M059J (cell line): Measurements from ENCODE around the gene MTA2. TPM values are rescaled to one million over a fixed set of nuclear protein-coding genes. Genes with fewer than 3 reads are reported as not detected.

Source experiments
- DNase-seq: peaks from one replicate; pipeline ENCODE4 v3.0.0-alpha.2; 2012; ENCODE audit warnings: low read depth
- total RNA-seq: library from RNA; depleted of rRNA; stranded (reverse); fragments of >200 nt; shearing (Covaris generic); gene quantifications from 2 replicates; pipeline ENCODE4 v1.2.3, GENCODE V29; 2014; rRNA removed

MTA2 gene
- total RNA-seq, 1 experiment from 2014 or later, result 148 TPM

- peak; percentile 68 for DNase-seq
These were observed 54.6 kb downstream of the MTA2 start for GRCh38 chr11:62546929-62547625.

GRCh38 chr11:62546244-62546928, 55.3 kb downstream of the MTA2 start, which contains the start of gene AHNAK:
Gene AHNAK (minus strand): TSS chr11:62546806. CDS start chr11:62536098, 10,708 bp downstream.
- DNase-seq, result peak; percentile 73

GRCh38 chr11:62545437-62546243, 56.0 kb downstream of the MTA2 start:
- DNase-seq, result peak; percentile 95

GRCh38 chr11:62544581-62545436, 56.9 kb downstream of the MTA2 start:
- DNase-seq, result peak; percentile 43

- DNase-seq, result no peak
These were observed 57.8 kb downstream of the MTA2 start for GRCh38 chr11:62543680-62544444.

Other genes starting within 250 kb of the MTA2 start
- gene SCGB1A1, start 182.8 kb downstream of the MTA2 start, total RNA-seq, result not detected in 2 replicates
- 51.3 and 141 TPM in 2 replicates for gene AHNAK, start 55.1 kb downstream of the MTA2 start, total RNA-seq
- 940 and 974 TPM in 2 replicates for gene EEF1G, start 28.0 kb downstream of the MTA2 start, total RNA-seq
- 5.2 and 7.6 TPM in 2 replicates for gene TUT1, start 10.3 kb downstream of the MTA2 start, total RNA-seq
- 10.5 and 21.7 TPM in 2 replicates for gene EML3, start 10.9 kb upstream of the MTA2 start, total RNA-seq
- gene ROM1, start 11.4 kb upstream of the MTA2 start, total RNA-seq, result 8.1 and 9.0 TPM in 2 replicates
- gene B3GAT3, start 20.1 kb upstream of the MTA2 start, total RNA-seq, result 16.6 and 44.9 TPM in 2 replicates
- gene GANAB, start 44.7 kb upstream of the MTA2 start, total RNA-seq, result 142 and 229 TPM in 2 replicates
- 17.1 and 22.1 TPM in 2 replicates for gene INTS5, start 51.4 kb upstream of the MTA2 start, total RNA-seq
- 83.6 and 86.6 TPM in 2 replicates for gene C11orf98, start 63.3 kb upstream of the MTA2 start, total RNA-seq
- gene CSKMT, start 63.4 kb upstream of the MTA2 start, total RNA-seq, result 2.0 and 8.7 TPM in 2 replicates
- 9.4 and 12.6 TPM in 2 replicates for gene UQCC3, start 69.8 kb upstream of the MTA2 start, total RNA-seq
- 3.8 and 6.1 TPM in 2 replicates for gene LBHD1, start 70.4 kb upstream of the MTA2 start, total RNA-seq
- gene UBXN1, start 77.2 kb upstream of the MTA2 start, total RNA-seq, result 80.6 and 116 TPM in 2 replicates
- gene LRRN4CL, start 87.7 kb upstream of the MTA2 start, total RNA-seq, result 0.42 and 1.7 TPM in 2 replicates
- 165 and 183 TPM in 2 replicates for gene BSCL2, start 105.6 kb upstream of the MTA2 start, total RNA-seq
- gene GNG3, start 105.8 kb upstream of the MTA2 start, total RNA-seq, result not detected in 2 replicates
- 11.3 and 16.8 TPM in 2 replicates for gene HNRNPUL2, start 125.6 kb upstream of the MTA2 start, total RNA-seq
- 64.6 and 70.6 TPM in 2 replicates for gene TTC9C, start 126.6 kb upstream of the MTA2 start, total RNA-seq
- 6.4 and 10.2 TPM in 2 replicates for gene ZBTB3, start 152.3 kb upstream of the MTA2 start, total RNA-seq
- gene POLR2G, start 159.7 kb upstream of the MTA2 start, total RNA-seq, result 178 and 181 TPM in 2 replicates
- 14.5 and 17.3 TPM in 2 replicates for gene TAF6L, start 169.5 kb upstream of the MTA2 start, total RNA-seq
- gene TMEM179B, start 185.5 kb upstream of the MTA2 start, total RNA-seq, result 82.1 and 138 TPM in 2 replicates
- gene TMEM223, start 190.1 kb upstream of the MTA2 start, total RNA-seq, result 38.7 and 41.7 TPM in 2 replicates
- gene NXF1, start 203.6 kb upstream of the MTA2 start, total RNA-seq, result 23.2 and 30.0 TPM in 2 replicates
- 57.2 and 57.5 TPM in 2 replicates for gene STX5, start 230.2 kb upstream of the MTA2 start, total RNA-seq
- gene TEX54, start 231.0 kb upstream of the MTA2 start, total RNA-seq, result not detected in 2 replicates
- gene WDR74, start 237.7 kb upstream of the MTA2 start, total RNA-seq, result 55.2 and 61.8 TPM in 2 replicates